Stomach (tissue), 9 donors: ENCODE measurements around the gene CSF2RB. TPM values are rescaled to one million over a fixed set of nuclear protein-coding genes. Genes with fewer than 3 reads are reported as not detected.

ENCODE experiments used
- DNase-seq, 2 donors: peaks; one replicate each; pipeline versions ENCODE4 v3.0.0 to v3.0.0-alpha.2; 2013 to 2019
- H3K27ac ChIP-seq, 5 donors: fragments of 200-600 bp in 4 of 5; sonication (generic) in 4 of 5; one replicate each; pipeline ENCODE4 v1.5.1; 2013 to 2019; ENCODE audit warnings: mild to moderate bottlenecking in 1 of 5, moderate library complexity in 1 of 5
- H3K27me3 ChIP-seq, 3 donors: fragments of 200-600 bp; sonication (generic); one replicate each; pipeline ENCODE4 v1.5.1; 2017 to 2019; ENCODE audit warnings: mixed run types in 1 of 3
- H3K36me3 ChIP-seq, 4 donors: fragments of 200-600 bp; sonication (generic); 1 replicate in 3 of 4; 2 replicates in 1 of 4; pipeline ENCODE4 v1.5.1; 2016 to 2019
- H3K4me1 ChIP-seq, 4 donors: fragments of 200-600 bp; sonication (generic); one replicate each; pipeline ENCODE4 v1.5.1; 2016 to 2019
- H3K4me3 ChIP-seq, 4 donors: fragments of 200-600 bp; sonication (generic) in 3 of 4; one replicate each; pipeline ENCODE4 v1.5.1; 2016 to 2019; ENCODE audit warnings: mild to moderate bottlenecking in 1 of 4
- H3K9me3 ChIP-seq, 4 donors: fragments of 200-600 bp; sonication (generic); one replicate each; pipeline ENCODE4 v1.5.1; 2016 to 2019
- EP300 ChIP-seq: sonication (generic); formaldehyde crosslinking; IDR thresholded peaks from one replicate; pipeline ENCODE4 v1.6.1; 2017; ENCODE audit warnings: antibody characterized with exemption
- POLR2A ChIP-seq, 4 donors: fragments of 450-650 bp; IDR thresholded peaks; one replicate each; pipeline ENCODE4 v1.6.1; 2016; ENCODE audit warnings: antibody characterized with exemption in 4 of 4, control low read depth in 2 of 4, mild to moderate bottlenecking in 1 of 4, moderate library complexity in 1 of 4
- POLR2AphosphoS5 ChIP-seq, 3 donors: sonication (generic); formaldehyde crosslinking; IDR thresholded peaks; one replicate each; pipeline ENCODE4 v1.6.1; 2016; ENCODE audit warnings: antibody characterized with exemption in 3 of 3
- WGBS, 5 donors: extraction: QIAGEN DNeasy Blood & Tissue Kit in 3 of 5; methylation state at CpG; one replicate each; pipeline versions ENCODE4 v1.1.5 to v1.1.7; 2013 to 2018; 5-methylcytosine and 5-hydroxymethylcytosine counted together
- intact Hi-C: fragments of 100-400 bp; cut with DNase I; formaldehyde crosslinking; loops from one replicate; pipeline ENCODE4 v1.15.1; 2023; ENCODE audit warnings: low total_unique reads
- polyA plus RNA-seq, 3 donors: library from polyadenylated mRNA; stranded (reverse); fragments of 200-250 nt; gene quantifications; one replicate each; pipeline ENCODE4 v1.2.3, GENCODE V29; 2013
- total RNA-seq, 5 donors: library from RNA; depleted of rRNA; stranded (reverse); fragments of >200 nt; gene quantifications; one replicate each; pipeline versions ENCODE4 v1.1.0 to v1.2.3, GENCODE V29; 2014 to 2016
- TF ChIP-seq, protein P1 (sequence below), 7 experiments: fragments of 450-650 bp in 4 of 7; fragments of 200-600 bp in 3 of 7; sonication (generic) in 3 of 7; IDR thresholded peaks; one replicate each; pipeline ENCODE4 v1.5.1; 2016 to 2019; ENCODE audit warnings: antibody characterized with exemption in 7 of 7, control low read depth in 2 of 7, mild to moderate bottlenecking in 1 of 7
- donor health status: healthy with polysubstance abuse.
- donor health status: Bipolar disorder and iron deficiency.
- donor health status: healthy.

Gene CSF2RB
- total and polyA plus RNA-seq, 8 donors: 0.92 to 11.9 (median 1.9) TPM

DNA sequence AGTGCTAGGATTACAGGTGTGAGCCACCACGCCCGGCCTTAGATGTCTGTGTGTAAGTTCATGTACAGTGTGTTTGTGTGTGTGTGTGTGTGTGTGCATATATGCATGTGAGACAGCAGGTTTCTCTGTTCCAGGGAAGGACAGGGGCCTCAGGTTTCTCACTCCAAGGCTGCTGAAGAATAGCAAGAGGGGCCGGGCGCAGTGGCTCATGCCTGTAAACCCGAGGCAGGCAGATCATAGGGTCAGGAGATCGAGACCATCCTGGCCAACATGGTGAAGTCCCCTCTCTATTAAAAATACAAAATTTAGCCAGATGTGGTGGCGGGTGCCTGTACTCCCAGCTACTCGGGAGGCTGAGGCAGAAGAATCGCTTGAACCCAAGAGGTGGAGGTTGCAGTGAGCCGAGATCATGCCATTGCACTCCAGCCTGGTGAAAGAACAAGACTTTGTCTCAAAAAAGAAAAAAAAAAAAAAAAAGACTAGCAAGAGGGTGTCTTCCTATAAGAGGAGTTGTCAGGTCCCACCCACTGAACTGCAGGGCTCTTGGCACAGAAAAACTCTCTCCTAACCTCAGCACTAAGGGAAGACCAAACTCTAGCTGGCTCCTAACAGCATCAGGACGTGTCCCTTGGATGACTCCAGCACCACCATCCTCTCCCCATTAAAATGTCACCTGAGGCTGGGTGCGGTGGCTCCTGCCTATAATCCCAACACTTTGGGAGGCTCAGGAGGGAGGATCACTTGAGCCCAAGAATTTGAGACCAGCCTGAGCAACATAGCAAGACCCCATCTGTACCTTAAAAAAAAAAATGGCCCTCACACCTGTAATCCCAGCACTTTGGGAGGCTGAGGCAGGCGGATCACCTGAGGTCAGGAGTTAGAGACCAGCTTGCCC lies 65.8 kb downstream of the CSF2RB start:
- intact Hi-C loops: loop anchor here (10.0 kb wide), 1 partner anchor 124 kb away; no protein-coding TSS in a partner anchor
- H3K27me3 ChIP-seq: peaks cover 0 to 25% (median 0%) of the 10 kb centered on the region in 3 donors
- 86 to 92% (median 91%) methylated on average over 11 to 13 of the region's 13 CpGs for WGBS, 5 donors
- DNase-seq: no peak
- TF ChIP-seq, protein P1, sequence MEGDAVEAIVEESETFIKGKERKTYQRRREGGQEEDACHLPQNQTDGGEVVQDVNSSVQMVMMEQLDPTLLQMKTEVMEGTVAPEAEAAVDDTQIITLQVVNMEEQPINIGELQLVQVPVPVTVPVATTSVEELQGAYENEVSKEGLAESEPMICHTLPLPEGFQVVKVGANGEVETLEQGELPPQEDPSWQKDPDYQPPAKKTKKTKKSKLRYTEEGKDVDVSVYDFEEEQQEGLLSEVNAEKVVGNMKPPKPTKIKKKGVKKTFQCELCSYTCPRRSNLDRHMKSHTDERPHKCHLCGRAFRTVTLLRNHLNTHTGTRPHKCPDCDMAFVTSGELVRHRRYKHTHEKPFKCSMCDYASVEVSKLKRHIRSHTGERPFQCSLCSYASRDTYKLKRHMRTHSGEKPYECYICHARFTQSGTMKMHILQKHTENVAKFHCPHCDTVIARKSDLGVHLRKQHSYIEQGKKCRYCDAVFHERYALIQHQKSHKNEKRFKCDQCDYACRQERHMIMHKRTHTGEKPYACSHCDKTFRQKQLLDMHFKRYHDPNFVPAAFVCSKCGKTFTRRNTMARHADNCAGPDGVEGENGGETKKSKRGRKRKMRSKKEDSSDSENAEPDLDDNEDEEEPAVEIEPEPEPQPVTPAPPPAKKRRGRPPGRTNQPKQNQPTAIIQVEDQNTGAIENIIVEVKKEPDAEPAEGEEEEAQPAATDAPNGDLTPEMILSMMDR (IDR thresholded peaks at IDR 0.05): no peak
- no peak for TF ChIP-seq POLR2A (IDR thresholded peaks at IDR 0.05)
- no peak for TF ChIP-seq EP300
- no peak for TF ChIP-seq POLR2AphosphoS5 (IDR thresholded peaks at IDR 0.05)
- no peak overlapping the region for H3K4me3 ChIP-seq
- H3K4me1 ChIP-seq: peaks cover 5 to 12% (median 10%) of the 10 kb centered on the region in 4 donors
- no peak overlapping the region for H3K27ac ChIP-seq
- no peaks in the 10 kb centered on the region for H3K9me3 ChIP-seq
- no peaks in the 10 kb centered on the region for H3K36me3 ChIP-seq

DNA sequence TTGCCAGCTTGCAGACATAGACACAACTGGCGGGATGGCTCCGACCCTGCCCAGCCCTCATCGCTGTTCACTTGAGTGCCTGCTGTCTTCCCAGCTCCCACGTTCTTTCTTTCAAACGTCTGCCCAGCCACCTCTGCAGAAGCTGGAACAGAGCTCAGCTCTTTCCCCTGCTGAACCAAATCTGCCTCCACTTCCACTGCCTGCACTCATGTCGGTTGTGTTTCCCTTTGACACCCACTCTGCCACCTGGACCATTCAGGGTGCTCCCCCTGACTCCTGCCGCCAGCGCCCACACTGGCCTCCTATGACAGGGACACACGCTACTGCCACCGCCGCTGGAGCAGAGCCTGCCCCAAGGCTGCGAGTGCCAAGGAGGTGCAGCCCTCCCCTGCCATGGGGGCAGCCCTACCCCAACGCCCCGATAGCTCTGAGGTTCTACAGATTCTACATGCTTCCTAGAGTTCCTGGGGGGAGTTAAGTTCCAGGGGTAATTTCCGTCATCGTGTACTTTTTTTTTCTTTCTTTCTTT lies 67.9 kb downstream of the CSF2RB start:
- H3K27me3 ChIP-seq: peaks cover 0 to 30% (median 0%) of the 10 kb centered on the region in 3 donors
- no peaks in the 10 kb centered on the region for H3K36me3 ChIP-seq
- H3K27ac ChIP-seq: no peak overlapping the region
- H3K4me1 ChIP-seq: peaks cover 5 to 12% (median 10%) of the 10 kb centered on the region in 4 donors
- intact Hi-C loops: loop anchor here (5.0 kb wide), 1 partner anchor 194 kb away; no protein-coding TSS in a partner anchor
- H3K4me3 ChIP-seq: no peak overlapping the region
- peaks cover 9 to 12% (median 12%) of the 10 kb centered on the region in 4 donors for H3K9me3 ChIP-seq
- no peak for DNase-seq
- WGBS, 5 donors: 77 to 84% (median 80%) methylated on average over 16 of the region's 16 CpGs
- TF ChIP-seq POLR2A (IDR thresholded peaks at IDR 0.05) (no peak), POLR2AphosphoS5 (IDR thresholded peaks at IDR 0.05) (no peak), EP300 (no peak)

DNA sequence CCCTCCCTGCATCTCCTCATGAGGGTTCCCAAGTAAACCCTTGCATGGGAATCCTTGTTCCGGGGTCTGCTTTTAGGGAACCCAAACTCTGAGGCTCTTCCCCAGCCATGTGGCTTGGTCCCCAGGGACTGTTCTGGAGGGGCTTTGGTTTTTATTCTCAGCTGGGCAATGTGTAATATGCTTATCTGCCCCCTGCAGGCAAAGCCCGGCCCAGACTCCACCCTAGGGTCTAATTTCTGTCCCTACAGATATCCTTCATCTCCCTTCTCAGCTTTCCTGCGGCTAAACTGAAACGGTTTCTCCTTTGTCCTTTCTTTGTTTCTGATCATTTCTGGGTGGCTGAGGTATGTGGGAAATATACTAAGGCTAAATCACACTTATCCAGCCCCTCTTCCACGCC lies 68.7 kb downstream of the CSF2RB start:
- Histone ChIP-seq H3K4me1 (peaks cover 5 to 12% (median 9%) of the 10 kb centered on the region in 4 donors), H3K36me3 (no peaks in the 10 kb centered on the region), H3K4me3 (no peak overlapping the region), H3K9me3 (peaks cover 10 to 15% (median 14%) of the 10 kb centered on the region in 4 donors), H3K27ac (no peak overlapping the region), H3K27me3 (peaks cover 0 to 30% (median 0%) of the 10 kb centered on the region in 3 donors)
- no peak for DNase-seq
- no peak for TF ChIP-seq POLR2A (IDR thresholded peaks at IDR 0.05)
- TF ChIP-seq, protein P1 (IDR thresholded peaks at IDR 0.05): no peak
- no peak for TF ChIP-seq EP300
- no peak for TF ChIP-seq POLR2AphosphoS5 (IDR thresholded peaks at IDR 0.05)
- intact Hi-C loops: loop anchor here (5.0 kb wide), 1 partner anchor 195 kb away; no protein-coding TSS in a partner anchor
- WGBS, 5 donors: 45 to 61% (median 56%) methylated on average over 5 of the region's 5 CpGs

DNA sequence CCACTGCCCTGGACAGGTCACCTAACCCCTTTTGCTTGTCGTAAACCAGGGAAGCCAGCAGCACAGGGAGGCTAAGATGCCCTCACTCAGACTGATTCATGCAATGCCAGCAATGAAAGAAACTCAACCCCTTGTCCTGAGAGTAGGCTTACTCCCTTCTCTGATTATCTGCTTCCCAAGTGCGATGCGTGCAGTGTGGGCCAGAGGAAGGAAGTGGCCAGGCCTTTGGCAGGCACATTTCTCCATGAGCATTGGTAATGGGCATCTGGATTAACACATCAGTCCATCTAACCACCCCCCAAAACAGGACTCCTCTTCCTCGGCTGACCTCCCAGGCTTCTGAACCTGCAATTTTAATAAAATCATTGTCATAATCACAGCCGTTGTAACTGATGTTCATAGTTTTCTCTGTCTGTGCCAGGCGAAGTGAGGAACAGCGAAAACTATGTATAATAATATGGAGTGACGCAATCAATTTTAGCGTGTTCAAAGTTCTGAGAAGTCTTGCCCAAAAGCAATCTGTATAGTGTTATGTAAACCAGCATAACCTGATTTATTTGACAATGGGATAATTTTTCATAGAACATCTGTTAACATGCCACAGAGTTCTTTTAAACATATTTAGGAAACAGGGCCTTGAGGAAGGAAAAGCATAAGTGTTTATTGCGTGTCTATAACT lies 71.9 kb downstream of the CSF2RB start:
- Histone ChIP-seq H3K27ac (no peak overlapping the region), H3K4me3 (no peak overlapping the region), H3K27me3 (peaks cover 0 to 55% (median 9%) of the 10 kb centered on the region in 3 donors), H3K9me3 (peaks cover 10 to 15% (median 14%) of the 10 kb centered on the region in 4 donors), H3K4me1 (no peaks in the 10 kb centered on the region), H3K36me3 (no peaks in the 10 kb centered on the region)
- TF ChIP-seq, protein P1 (IDR thresholded peaks at IDR 0.05): no peak
- no peak for TF ChIP-seq EP300
- no peak for TF ChIP-seq POLR2A (IDR thresholded peaks at IDR 0.05)
- TF ChIP-seq POLR2AphosphoS5 (IDR thresholded peaks at IDR 0.05): no peak
- no peak for DNase-seq
- 74 to 86% (median 81%) methylated on average over 10 of the region's 10 CpGs for WGBS, 5 donors
- intact Hi-C loops: no loop called here
